ENCODE measurements around the gene STXBP2.

DNA sequence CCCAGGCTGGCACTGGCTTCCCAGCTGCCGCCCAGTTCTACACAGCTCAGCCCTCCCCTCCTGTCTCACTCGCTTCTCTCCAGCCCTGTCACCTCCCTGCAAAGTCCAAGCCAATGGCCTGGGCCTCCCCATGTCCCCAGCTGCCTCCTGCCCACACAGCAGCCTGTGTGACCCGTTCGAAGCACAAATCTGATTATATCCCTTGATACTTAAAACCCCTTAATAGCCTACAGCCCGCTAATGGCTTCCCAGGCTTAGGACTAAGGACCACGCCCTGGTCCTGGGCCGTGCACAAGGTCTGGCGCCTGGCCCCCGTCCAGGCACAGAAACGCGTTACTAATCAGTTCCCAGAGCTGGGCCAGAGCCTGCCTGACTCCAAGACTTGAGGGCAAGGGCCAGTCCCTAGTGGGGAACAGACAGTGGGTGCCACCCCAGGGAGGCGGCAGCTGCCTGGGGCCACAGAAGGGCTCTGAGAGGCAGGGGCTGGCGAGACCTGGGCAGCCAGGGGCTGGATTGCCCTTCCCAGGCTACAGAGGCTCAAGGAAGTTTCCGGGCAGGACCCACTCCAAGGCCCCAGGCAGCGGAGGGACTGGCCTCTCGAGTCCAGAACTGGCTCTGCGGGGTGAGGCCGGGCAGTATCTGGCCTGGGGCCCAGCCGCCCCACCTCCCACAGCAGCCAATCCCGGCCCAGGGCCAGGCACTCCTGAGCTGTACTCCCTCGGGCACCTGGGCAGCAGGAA, 18.0 kb upstream of the STXBP2 start:
- TF ChIP-seq CTCF (IDR thresholded peaks at IDR 0.05) (no peak), POLR2A (IDR thresholded peaks at IDR 0.05) (no peak), EP300 (IDR thresholded peaks at IDR 0.05) (no peak)
